ENCODE measurements around the gene SPOP.

Gene SPOP

DNA sequence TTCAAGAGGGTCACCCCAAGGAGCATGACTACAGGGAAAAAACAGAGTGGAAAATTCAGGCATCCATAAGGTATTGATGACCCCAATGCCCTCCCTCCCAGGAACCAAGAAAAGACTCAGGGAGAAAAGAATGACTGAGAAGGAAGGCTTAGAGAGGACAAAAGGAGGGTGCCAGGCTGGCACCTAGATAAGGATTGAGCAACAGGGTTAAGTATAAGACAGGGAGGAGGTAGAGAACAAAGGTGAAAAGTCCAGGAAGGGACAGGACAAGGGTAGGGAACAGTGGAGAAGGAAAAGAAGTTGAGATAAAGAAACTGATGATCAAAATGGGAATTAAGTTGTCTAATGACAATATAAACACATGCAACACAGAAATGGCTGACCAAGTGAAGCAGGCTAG, 27.4 kb upstream of the SPOP start:
- Histone ChIP-seq H3K4me3 (ENCODE audit: low read depth, low read length) (no peak overlapping the region), H3K4me2 (ENCODE audit: low read length) (no peak overlapping the region), H3K27me3 (ENCODE audit: control insufficient read depth, insufficient read depth, low read length) (no peaks in the 10 kb centered on the region), H3K9me3 (ENCODE audit: control insufficient read depth, low read length) (no peaks in the 10 kb centered on the region), H3K4me1 (peaks cover 6% of the 10 kb centered on the region), H3K36me3 (ENCODE audit: control insufficient read depth, insufficient read depth, low read length) (no peaks in the 10 kb centered on the region), H3K27ac (no peak overlapping the region), H2AFZ (no peak overlapping the region), H3K9ac (no peak overlapping the region), H3K79me2 (peaks cover 8% of the 10 kb centered on the region)
- TF ChIP-seq, protein P1, sequence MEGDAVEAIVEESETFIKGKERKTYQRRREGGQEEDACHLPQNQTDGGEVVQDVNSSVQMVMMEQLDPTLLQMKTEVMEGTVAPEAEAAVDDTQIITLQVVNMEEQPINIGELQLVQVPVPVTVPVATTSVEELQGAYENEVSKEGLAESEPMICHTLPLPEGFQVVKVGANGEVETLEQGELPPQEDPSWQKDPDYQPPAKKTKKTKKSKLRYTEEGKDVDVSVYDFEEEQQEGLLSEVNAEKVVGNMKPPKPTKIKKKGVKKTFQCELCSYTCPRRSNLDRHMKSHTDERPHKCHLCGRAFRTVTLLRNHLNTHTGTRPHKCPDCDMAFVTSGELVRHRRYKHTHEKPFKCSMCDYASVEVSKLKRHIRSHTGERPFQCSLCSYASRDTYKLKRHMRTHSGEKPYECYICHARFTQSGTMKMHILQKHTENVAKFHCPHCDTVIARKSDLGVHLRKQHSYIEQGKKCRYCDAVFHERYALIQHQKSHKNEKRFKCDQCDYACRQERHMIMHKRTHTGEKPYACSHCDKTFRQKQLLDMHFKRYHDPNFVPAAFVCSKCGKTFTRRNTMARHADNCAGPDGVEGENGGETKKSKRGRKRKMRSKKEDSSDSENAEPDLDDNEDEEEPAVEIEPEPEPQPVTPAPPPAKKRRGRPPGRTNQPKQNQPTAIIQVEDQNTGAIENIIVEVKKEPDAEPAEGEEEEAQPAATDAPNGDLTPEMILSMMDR (IDR thresholded peaks at IDR 0.05) = no peak

DNA sequence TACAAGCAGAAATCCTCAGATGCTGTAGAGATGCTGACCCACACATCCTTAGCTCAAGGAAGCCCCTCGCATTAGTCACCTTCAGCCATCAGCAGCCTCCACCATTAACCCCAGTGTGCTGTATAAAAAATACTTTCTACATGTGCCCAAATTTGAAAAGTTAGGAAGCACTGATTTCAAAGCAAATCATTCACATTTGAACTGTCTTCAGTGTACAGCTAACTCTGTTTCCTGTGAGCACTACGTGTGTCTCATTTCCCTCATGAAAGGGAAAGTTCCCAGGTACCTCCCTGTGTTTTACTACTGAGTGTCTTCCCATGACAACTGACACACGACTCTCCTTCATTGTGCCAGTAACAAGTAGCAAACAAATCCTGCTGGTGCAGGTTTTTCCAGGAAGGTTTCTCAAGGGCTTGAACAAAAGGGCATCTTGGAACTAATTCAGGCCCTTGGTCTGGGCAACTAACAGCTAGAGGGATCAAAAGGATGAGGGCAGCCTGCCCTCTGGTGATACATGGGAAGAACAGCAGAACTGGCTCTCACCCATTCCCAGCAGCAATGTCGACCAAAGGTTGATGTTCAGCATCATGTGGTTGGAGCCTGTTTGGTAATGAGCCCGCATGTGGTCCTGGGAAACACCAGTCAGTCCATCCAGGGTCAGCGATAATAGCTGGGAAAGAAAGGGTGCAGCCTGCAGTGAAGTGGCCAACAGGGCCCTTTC, 25.8 kb upstream of the SPOP start:
- Histone ChIP-seq H3K36me3 (ENCODE audit: control insufficient read depth, insufficient read depth, low read length) (no peaks in the 10 kb centered on the region), H3K4me3 (ENCODE audit: low read depth, low read length) (no peak overlapping the region), H3K79me2 (peaks cover 8% of the 10 kb centered on the region), H3K27me3 (ENCODE audit: control insufficient read depth, insufficient read depth, low read length) (no peaks in the 10 kb centered on the region), H3K27ac (no peak overlapping the region), H3K9ac (no peak overlapping the region), H3K9me3 (ENCODE audit: control insufficient read depth, low read length) (no peaks in the 10 kb centered on the region), H3K4me1 (peaks cover 6% of the 10 kb centered on the region), H2AFZ (no peak overlapping the region), H3K4me2 (ENCODE audit: low read length) (no peak overlapping the region)
- TF ChIP-seq, protein P1 (IDR thresholded peaks at IDR 0.05) = peak; percentile 42

DNA sequence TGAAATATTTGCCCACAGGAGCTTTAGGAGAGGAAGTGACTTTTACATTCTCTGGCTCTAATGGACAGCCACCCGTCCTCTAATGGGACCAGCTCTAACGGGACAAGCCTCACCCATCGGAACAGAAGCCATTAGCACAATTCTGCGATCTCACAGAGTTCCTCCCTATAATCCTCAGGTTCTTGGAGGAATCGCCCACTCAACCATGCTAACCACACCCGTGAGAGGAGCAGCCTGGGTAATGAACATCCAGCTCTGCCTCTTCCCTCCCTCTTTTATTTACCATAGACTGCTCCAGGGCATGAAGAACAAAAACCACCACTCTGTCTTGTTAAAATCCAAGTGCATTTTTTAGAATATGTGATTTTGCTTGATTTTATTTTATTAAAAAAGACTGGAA, 23.1 kb upstream of the SPOP start:
- Histone ChIP-seq H2AFZ (no peak overlapping the region), H3K9me3 (ENCODE audit: control insufficient read depth, low read length) (no peaks in the 10 kb centered on the region), H3K27me3 (ENCODE audit: control insufficient read depth, insufficient read depth, low read length) (no peaks in the 10 kb centered on the region), H3K9ac (no peak overlapping the region), H3K4me2 (ENCODE audit: low read length) (no peak overlapping the region), H3K79me2 (no peaks in the 10 kb centered on the region), H3K4me3 (ENCODE audit: low read depth, low read length) (no peak overlapping the region), H3K36me3 (ENCODE audit: control insufficient read depth, insufficient read depth, low read length) (no peaks in the 10 kb centered on the region), H3K27ac (no peak overlapping the region), H3K4me1 (no peaks in the 10 kb centered on the region)
- TF ChIP-seq, protein P1 (IDR thresholded peaks at IDR 0.05) = no peak

DNA sequence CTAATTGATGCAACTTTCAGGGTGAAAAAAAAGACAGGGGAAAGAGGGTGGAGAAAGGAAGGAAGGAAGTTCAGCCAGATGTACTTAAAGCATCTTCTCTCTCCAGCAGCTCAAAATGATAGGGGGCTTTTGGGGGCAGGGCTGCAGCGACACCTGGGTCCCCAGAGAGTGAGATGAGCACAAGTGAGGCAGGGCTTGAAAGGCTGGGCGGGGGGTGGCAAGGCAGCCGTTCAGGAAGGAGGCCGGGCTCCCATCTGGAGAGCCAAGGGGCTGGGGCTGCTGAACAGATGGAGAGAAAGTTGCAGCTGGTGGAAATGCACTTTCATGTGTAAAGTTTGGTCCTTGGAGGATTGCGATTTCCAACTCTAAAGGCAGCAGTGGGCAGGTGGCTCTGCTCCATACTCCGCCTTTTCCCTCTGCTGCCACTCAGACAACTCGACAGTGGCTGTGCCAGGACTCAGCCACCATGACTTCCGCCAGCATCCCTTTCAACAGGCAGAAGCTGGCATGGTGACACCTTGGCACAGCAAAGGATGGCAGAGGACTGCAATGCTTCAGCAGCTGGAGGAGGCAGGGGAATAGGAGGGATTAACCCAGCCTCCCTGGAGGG, 22.2 kb upstream of the SPOP start:
- Histone ChIP-seq H3K4me2 (ENCODE audit: low read length) (no peak overlapping the region), H3K79me2 (no peaks in the 10 kb centered on the region), H3K27me3 (ENCODE audit: control insufficient read depth, insufficient read depth, low read length) (no peaks in the 10 kb centered on the region), H3K4me3 (ENCODE audit: low read depth, low read length) (no peak overlapping the region), H3K4me1 (peaks cover 1% of the 10 kb centered on the region), H3K9me3 (ENCODE audit: control insufficient read depth, low read length) (no peaks in the 10 kb centered on the region), H2AFZ (no peak overlapping the region), H3K36me3 (ENCODE audit: control insufficient read depth, insufficient read depth, low read length) (no peaks in the 10 kb centered on the region), H3K9ac (no peak overlapping the region), H3K27ac (no peak overlapping the region)
- TF ChIP-seq, protein P1 (IDR thresholded peaks at IDR 0.05) = no peak

DNA sequence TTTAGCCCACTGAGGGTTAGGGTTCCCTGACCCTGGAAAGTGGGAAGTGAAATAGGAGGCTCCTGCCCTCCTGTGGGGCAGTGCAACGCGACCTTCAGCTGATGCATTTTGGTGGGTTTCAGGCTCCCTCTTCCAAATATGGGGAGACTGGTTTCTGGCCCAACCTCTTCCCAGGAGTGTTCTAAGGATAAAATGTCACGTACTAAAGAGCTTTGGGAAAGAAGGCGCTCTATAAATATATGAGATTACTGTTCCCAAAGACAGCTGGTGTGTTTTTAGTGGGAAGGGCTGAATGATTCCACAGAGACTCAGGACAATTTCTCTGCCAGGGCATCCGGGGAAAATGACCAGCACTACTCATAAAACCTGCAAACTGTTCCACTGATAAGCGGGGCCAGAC, 20.1 kb upstream of the SPOP start:
- H3K9ac ChIP-seq = no peak overlapping the region
- no peaks in the 10 kb centered on the region for H3K79me2 ChIP-seq
- no peaks in the 10 kb centered on the region for H3K36me3 ChIP-seq (ENCODE audit: control insufficient read depth, insufficient read depth, low read length)
- no peak overlapping the region for H2AFZ ChIP-seq
- H3K4me1 ChIP-seq = peaks cover 3% of the 10 kb centered on the region
- no peak overlapping the region for H3K4me2 ChIP-seq (ENCODE audit: low read length)
- H3K4me3 ChIP-seq (ENCODE audit: low read depth, low read length) = no peak overlapping the region
- TF ChIP-seq, protein P1 (IDR thresholded peaks at IDR 0.05) = no peak
- H3K27me3 ChIP-seq (ENCODE audit: control insufficient read depth, insufficient read depth, low read length) = no peaks in the 10 kb centered on the region
- H3K27ac ChIP-seq = no peak overlapping the region
- H3K9me3 ChIP-seq (ENCODE audit: control insufficient read depth, low read length) = no peaks in the 10 kb centered on the region
